BJ (cell line): ENCODE data around the gene CPNE4. TPM values are rescaled to one million over a fixed set of nuclear protein-coding genes. Genes with fewer than 3 reads are reported as not detected.

Source experiments
- CTCF ChIA-PET: fragments of 350-600 bp; formaldehyde crosslinking; extraction: SDS; loops from one replicate; lab custom pipeline; 2021; ENCODE audit warnings: antibody characterized with exemption, inconsistent platforms; lab: Yijun Ruan, JAX
- POLR2A ChIA-PET: fragments of 300-600 bp; sonication (Branson Sonifier 250); formaldehyde crosslinking; extraction: SDS; loops from one replicate; lab custom pipeline; 2021; ENCODE audit warnings: antibody characterized with exemption; lab: Charles Lee
- DNase-seq: peaks from one replicate; pipeline ENCODE4 v3.0.0-alpha.2; 2011; ENCODE audit warnings: low read depth
- H3K27me3 ChIP-seq: 2 replicates; pipeline ENCODE4 v1.6.0; 2011; ENCODE audit warnings: low read length; ENCODE audit not compliant: control insufficient read depth, insufficient read depth
- H3K36me3 ChIP-seq: 2 replicates; pipeline ENCODE4 v1.5.1; 2011; ENCODE audit warnings: low read length; ENCODE audit not compliant: control insufficient read depth, insufficient read depth
- H3K4me3 ChIP-seq: 2 replicates; pipeline ENCODE4 v1.5.1; 2011; ENCODE audit warnings: low read depth, mild to moderate bottlenecking, control low read depth, low read length
- polyA plus RNA-seq: library from polyadenylated mRNA; depleted of rRNA; stranded (reverse); fragments of >200 nt; gene quantifications from 2 replicates; pipeline ENCODE4 v1.2.3, GENCODE V29; 2011
- TF ChIP-seq, protein P1 (sequence below): IDR thresholded peaks from 2 replicates; pipeline ENCODE4 v1.5.1; 2011; ENCODE audit warnings: low read depth, mild to moderate bottlenecking, control low read depth, inconsistent platforms, low read length, moderate library complexity; ENCODE audit not compliant: insufficient read depth

The CPNE4 gene
- polyA plus RNA-seq, 1 experiment = not detected

DNA sequence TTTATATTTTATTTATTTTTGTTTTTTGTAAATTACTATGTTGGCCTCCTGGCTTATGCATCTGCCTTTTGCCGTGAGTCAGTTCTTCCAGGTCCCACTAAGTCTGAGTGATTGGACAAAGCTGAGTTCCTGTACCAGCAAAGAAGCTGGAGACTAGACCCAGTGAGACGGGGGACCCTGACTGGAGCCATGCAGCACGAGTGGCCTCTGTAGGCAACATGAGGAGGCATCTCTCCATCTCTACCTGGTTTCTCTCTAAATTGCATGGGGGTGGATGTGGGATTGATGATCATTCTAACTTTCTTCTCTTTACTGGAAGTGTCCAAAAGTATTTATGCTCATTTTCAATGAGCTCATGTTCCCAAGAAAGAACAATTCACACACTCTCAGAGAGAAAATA, 376.7 kb downstream of the CPNE4 start:
- no peaks in the 10 kb centered on the region for H3K36me3 ChIP-seq
- no peak for DNase-seq
- CTCF ChIA-PET = interaction anchor here (0.7 kb wide), 1 partner anchor 625 kb away, joined by 3 read pairs; no protein-coding TSS in a partner anchor
- H3K27me3 ChIP-seq = no peaks in the 10 kb centered on the region
- no peak overlapping the region for H3K4me3 ChIP-seq
- TF ChIP-seq, protein P1, sequence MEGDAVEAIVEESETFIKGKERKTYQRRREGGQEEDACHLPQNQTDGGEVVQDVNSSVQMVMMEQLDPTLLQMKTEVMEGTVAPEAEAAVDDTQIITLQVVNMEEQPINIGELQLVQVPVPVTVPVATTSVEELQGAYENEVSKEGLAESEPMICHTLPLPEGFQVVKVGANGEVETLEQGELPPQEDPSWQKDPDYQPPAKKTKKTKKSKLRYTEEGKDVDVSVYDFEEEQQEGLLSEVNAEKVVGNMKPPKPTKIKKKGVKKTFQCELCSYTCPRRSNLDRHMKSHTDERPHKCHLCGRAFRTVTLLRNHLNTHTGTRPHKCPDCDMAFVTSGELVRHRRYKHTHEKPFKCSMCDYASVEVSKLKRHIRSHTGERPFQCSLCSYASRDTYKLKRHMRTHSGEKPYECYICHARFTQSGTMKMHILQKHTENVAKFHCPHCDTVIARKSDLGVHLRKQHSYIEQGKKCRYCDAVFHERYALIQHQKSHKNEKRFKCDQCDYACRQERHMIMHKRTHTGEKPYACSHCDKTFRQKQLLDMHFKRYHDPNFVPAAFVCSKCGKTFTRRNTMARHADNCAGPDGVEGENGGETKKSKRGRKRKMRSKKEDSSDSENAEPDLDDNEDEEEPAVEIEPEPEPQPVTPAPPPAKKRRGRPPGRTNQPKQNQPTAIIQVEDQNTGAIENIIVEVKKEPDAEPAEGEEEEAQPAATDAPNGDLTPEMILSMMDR = no peak
- POLR2A ChIA-PET = interaction anchor here (0.7 kb wide), 1 partner anchor 590 kb away, joined by 5 read pairs; no protein-coding TSS in a partner anchor

DNA sequence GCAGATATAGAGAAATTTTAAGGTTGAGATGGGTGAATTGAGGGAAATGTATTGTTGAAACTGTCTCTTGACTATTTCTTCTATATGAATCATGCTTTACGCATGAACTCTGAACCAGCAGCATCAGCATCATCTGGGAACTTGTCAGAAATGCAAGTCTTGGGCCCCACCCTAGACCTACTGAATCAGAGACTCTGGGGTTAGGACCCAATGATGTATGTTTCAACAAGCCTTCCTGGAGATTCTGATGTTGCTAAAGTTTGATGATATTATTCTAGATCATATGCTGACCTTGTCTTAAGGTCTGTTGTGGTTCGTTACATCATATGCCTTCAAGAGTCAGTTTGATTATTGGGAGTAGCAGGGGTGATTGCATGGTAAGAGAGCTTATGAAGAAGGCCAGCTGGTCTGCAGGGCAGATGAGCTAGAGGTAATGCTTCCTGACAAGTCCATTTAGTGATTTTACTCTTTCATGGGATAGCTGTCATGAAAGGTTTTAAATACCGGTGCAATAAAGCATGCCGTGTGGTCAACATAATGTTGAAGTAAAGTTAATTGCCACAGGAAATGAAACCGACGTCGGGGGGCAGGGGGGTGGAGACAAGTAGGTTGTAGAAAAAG, 379.6 kb downstream of the CPNE4 start:
- TF ChIP-seq, protein P1 = no peak
- H3K36me3 ChIP-seq = no peaks in the 10 kb centered on the region
- no peak for DNase-seq
- POLR2A ChIA-PET = no interaction called here
- H3K27me3 ChIP-seq = no peaks in the 10 kb centered on the region
- H3K4me3 ChIP-seq = no peak overlapping the region
- CTCF ChIA-PET = no interaction called here

DNA sequence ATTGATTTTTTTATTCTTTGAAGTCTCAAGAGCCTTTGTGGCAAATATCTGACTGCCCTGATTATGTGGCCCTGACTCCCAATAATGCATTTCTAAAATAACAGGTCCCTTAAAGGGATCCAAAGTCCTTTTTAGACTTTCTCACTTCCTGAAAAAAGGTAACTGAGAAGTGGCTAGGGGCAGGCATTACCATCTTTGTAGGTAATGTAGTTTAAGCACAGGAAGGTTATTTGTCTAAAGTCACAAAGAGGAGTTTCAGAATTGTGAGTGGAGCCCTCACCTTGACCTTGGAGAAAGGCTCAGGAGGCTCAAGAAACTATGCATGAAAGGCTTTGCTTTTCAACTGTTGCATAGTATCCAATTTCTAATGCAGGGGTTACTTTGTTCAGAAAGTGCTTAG, 389.2 kb downstream of the CPNE4 start:
- ChIA-PET CTCF (no interaction called here), POLR2A (no interaction called here)
- TF ChIP-seq, protein P1 = no peak

DNA sequence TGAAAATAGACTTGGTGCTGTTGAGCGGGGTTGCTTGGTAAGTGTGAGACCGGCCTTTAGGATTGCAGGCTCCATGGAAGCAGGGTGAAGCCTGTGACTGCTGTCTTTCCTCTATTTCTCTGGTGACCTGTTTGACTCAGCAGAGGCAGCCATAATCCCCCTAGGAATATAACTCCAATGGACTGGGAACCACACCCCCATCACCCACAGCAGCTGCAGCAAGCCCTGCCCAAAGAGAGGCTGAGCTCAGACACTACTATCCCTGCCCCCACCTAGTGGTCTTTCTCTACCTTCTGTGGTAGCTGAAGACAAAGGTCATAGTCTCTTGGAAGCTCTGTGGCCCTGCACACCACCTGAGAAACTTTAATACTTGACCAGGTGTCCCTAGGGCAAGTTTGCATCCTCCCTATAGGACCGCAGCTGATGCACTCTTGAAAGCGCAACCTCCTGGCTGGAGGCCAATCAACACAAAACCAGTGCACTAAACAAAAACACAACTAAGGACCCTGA, 398.5 kb downstream of the CPNE4 start:
- H3K27me3 ChIP-seq = no peaks in the 10 kb centered on the region
- TF ChIP-seq, protein P1 = no peak
- H3K4me3 ChIP-seq = no peak overlapping the region
- CTCF ChIA-PET = interaction anchor here (0.7 to 0.9 kb wide), 3 partner anchors 17 to 275 kb away, joined by 3 to 4 read pairs (median 3); no protein-coding TSS in a partner anchor
- DNase-seq = no peak
- POLR2A ChIA-PET = no interaction called here
- no peaks in the 10 kb centered on the region for H3K36me3 ChIP-seq

More for the DNA sequence above, 389.2 kb downstream of the CPNE4 start:
- Histone ChIP-seq H3K36me3 (no peaks in the 10 kb centered on the region), H3K4me3 (no peak overlapping the region), H3K27me3 (no peaks in the 10 kb centered on the region)
- DNase-seq = no peak

DNA sequence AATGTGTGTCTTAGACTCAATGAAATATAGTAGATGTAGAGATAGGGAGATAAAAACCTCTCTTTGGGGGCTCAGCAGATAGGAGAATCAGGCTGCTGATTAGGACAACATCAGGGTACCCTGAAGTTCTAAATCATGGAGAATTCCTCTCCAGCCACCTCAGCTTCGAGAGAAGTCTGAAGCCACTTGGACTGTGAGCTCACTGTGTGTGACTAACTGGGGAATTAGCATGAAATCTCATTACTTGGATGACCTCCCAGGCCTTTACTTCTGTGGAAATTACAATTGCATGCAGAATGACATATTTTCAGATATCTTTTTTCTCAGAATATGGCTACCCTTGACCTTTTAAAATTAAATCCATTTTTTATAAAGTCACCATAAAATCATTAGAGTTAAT, 404.0 kb downstream of the CPNE4 start:
- no peaks in the 10 kb centered on the region for H3K27me3 ChIP-seq
- TF ChIP-seq, protein P1 = no peak
- H3K36me3 ChIP-seq = no peaks in the 10 kb centered on the region
- no peak overlapping the region for H3K4me3 ChIP-seq
- no peak for DNase-seq
- ChIA-PET POLR2A (no interaction called here), CTCF (no interaction called here)
